ENCODE data around the gene TMPRSS5.

The TMPRSS5 gene

GRCh38 chr11:113664981-113665710 lies 41.0 kb downstream of the TMPRSS5 start:
- no peak for FAIRE-seq

DNA sequence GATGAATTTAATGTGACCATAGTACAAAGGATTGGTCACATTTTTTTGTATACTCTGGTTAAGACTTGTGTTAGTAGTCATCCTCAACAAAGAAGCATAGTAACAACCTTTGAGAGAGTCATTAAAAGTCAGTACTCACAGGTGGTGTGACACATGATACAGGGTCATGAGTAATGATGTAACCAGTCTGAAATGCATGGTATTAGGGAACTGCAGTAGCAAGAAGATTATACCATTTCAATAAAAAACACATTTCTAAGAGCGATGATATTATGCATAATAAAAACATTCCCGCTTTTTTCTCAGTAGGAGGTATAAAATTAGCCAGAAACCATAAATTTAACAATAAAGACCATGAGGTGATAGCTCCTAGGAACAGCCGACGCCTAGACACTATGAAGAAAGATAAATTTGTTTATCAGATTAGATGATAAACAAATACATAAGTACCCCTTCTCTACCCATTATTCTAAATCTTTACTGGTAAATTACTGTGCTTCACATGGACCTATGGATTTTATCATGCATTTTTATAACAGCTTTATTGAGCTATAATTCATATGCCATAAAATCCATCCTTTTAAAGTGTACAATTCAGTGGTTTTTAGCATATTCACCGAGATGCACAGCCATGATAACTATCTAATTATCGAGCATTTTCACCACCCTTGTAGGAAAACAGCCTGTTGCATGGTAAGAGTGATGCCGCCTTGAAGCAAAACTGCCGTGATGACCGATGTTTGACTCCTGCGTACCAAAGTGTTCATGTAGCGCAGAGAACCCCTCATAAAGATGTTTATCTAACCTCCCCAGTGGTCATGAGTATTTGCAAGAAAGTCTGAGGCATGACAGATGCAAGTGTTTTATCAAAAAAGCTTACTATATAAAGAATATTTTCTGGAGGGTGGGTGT lies 41.8 kb downstream of the TMPRSS5 start:
- FAIRE-seq: no peak

DNA sequence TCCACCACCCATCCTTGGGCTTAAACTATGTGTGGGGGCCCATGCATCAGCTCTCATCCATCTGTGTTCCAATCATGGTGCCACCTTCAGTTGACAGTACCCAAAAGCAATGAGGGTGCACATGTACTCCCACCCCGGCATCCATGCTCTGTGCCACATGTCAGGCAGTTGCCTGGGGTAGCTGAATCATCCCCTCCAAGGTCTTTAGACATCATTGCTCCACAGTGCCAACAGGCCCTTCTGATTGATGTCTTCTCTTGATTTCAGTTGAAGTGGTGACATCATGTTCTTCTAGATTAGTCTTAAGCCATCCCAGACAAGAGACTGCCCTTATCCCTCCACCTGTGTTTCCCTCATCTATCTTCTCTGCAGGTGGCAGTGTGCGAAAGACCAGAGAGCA lies 42.5 kb downstream of the TMPRSS5 start:
- FAIRE-seq: no peak

DNA sequence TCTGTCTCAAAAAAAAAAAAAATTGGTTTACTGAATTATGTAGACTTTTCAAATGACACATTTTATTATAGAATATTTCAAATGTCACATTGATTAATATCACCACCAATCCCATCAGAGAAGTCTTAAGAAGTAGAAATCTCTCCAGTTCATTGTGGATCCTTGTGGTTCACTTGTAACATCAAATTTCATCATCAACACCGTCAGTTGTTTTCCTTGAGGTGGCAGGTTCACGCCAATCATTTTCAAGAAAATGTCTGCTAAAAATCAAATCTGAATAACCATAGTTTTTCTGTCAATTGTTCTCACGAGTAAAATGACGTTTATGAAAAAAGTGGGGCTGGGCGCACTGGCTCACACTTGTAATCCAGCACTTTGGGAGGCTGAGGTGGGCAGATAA lies 50.3 kb downstream of the TMPRSS5 start:
- no peak for FAIRE-seq

GRCh38 chr11:113651023-113651422 lies 55.1 kb downstream of the TMPRSS5 start:
- no peak for FAIRE-seq

- no peak for FAIRE-seq
Measured at GRCh38 chr11:113649311-113649710, 56.8 kb downstream of the TMPRSS5 start.

DNA sequence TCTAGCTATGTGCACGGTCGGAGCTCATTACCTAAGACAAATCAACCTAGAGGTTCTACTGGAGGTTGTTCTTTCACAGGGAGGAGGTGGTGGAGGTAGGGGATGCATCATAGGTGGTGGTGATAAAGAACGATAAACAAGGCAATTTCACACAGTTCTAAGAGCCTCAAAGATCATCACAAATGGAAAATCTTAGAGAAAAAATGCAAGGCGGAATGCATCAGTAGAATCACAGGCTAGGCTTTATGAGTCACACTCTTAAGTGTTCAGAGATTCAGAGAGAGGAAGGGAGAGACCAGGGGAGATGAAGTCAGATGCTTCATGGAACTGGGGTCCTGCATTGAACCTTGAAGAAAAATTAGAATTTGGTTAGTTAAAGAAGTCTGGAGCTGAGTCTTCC lies 58.3 kb downstream of the TMPRSS5 start:
- FAIRE-seq: no peak

DNA sequence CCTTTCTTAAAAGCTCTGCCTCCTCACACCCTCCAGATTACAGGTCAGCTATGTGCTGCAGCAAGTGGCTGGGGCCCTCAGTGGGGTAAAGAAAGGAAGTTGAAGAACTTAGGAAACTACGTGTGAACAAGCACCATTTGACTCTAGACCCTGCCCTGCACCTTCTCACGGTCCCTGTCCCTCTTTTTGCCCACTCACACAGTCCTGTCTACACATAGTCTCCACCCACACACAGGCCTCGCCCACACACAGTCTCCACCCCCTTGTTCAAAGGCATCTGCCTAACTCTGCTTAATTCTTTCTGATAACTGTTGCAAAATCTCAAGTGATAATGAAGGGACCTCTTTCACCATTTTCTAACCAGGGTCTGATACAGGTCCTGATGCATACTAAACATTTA lies 59.0 kb downstream of the TMPRSS5 start:
- no peak for FAIRE-seq

DNA sequence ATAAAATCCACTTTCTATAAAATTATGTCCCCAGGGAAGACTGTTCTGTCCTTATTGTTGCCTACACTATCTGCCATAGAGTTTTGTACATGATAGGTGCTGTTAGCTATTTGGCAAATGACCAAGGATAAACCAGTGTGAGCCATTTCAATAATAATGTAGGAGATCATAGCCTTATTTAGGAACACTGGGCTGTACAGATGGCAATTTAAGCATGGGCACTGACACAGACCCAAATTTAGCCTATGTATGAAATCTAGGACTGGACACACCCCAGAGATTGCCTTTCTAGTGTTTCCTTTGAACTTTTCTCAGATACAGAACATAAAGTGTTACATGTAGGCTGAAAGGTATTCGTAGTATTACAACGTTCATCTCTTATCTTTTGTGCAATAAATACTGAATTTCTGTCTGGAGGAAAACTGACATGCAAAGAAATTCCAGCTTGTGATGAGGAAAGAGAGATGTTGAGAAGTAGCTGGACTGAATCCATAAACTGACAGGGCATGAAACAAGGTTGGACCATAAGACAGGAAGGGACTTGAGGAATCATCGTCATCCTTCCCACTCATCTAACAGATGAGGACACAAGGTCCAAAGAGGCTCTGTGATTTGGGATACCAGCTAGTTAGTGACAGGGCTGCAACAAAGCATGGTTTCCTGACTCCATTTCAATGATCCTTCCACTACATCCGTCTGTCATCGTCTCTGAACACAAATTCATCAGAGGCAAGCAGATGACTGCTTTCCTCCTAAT lies 60.3 kb downstream of the TMPRSS5 start:
- FAIRE-seq: no peak

- FAIRE-seq: no peak
Measured at GRCh38 chr11:113644605-113645004, 61.5 kb downstream of the TMPRSS5 start.

DNA sequence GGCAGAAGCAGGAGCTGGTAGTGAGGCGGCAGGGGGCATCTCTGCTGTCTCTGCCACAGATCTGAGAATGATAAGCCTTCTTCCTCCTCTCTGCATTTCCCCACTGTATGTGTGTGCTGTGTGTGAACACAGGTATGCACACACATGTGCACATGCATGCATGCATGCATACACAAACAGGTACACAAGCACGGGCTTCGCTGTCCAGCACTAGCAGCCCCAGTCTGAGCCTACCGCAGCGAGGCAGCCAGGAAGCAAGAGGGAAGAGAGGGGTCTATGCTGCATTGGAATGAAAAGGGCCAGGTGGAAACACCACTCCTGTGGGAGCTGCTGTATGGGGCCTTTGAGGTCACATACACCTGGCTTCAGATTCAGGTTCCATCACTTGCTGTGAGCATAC lies 62.4 kb downstream of the TMPRSS5 start:
- no peak for FAIRE-seq

- no peak for FAIRE-seq
Measured at GRCh38 chr11:113643006-113643585, 63.0 kb downstream of the TMPRSS5 start.

DNA sequence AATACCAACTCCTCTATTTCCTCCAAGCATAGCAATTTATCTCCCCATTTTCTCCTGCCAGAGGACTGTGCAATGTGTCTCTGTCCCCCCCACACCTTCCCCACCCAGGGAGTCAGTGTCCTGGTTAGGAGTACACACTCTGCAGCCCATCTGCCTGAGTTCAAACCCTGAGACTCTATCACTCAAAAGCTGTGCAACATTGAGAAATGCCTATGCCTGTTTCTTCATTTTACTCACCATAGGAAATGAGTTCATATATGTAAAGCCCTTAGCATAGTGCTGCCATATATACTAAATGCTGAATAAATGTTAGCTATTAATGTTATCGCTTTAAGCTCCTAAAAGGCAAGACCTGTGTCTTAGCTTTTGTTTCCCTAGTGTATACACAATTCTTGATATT lies 64.0 kb downstream of the TMPRSS5 start:
- no peak for FAIRE-seq

GRCh38 chr11:113638376-113638775 lies 67.7 kb downstream of the TMPRSS5 start:
- no peak for FAIRE-seq

DNA sequence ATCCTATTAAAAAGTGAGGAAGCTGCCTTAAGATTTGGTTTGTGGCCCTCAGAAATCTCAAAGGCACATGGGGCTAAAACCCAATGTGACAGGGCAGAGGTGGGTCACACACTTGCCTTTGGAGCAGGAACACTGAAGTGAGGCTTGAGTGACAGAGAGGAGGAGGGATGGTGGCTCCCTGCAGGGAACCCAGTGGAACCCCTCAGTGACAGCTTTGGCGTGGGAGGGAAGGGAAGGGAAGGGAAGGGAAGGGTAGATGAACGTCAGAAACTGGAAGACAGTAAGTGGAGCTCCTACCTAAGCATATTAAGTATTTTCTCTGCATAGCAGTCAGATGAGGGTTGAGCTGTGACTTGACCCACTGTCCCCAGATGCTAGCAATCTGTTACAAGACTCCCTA lies 68.5 kb downstream of the TMPRSS5 start:
- FAIRE-seq: no peak
